Stimulated activated CD8-positive, alpha-beta memory T cell treated with anti-CD3 and anti-CD28 coated beads, Interleukin-7, amount 100 ng/mL, for 24 hours (primary cell): ENCODE measurements around the gene R3HDM4.
A peak's percentile ranks its signal among the peaks of the same experiment; 100 is the strongest.

Experiments used
- DNase-seq: peaks from one replicate; pipeline ENCODE4 v3.0.0-alpha.2; 2020; ENCODE audit warnings: low read depth

Gene R3HDM4

DNA sequence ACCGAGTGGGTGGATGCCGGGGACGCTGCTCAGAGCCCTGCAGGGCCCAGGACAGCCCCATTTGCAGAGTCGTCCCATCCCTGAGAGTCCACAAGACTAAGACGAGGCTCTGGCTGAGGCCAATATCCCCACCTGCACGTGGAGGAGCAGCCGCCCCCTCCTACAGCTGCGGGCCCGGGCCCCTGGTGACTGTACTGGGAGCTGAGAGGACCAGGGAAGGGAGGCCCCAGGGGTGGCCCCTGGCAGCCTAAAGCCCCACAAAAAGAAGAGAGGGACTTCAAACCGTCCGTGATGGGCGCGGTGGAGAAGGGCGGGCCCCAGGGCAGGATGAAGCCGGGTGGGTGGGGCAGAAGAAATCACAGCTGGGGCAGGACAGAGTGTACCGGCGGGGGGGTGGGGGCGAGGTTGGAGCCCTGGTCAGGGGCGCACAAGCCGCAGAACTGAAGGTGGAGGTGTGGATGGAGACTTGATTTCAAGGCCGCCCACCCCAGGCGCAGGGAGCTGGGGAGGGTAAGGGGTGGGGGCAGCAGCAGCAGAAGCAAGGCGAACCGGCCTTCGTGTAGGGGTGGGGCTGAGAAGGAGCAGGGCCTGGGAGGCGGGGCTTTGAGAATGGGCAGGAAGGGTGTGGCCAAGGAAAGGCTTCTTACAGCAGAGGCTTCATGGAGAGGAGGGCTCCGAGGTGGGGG lies 40.6 kb downstream of the R3HDM4 start:
- no peak for DNase-seq

DNA sequence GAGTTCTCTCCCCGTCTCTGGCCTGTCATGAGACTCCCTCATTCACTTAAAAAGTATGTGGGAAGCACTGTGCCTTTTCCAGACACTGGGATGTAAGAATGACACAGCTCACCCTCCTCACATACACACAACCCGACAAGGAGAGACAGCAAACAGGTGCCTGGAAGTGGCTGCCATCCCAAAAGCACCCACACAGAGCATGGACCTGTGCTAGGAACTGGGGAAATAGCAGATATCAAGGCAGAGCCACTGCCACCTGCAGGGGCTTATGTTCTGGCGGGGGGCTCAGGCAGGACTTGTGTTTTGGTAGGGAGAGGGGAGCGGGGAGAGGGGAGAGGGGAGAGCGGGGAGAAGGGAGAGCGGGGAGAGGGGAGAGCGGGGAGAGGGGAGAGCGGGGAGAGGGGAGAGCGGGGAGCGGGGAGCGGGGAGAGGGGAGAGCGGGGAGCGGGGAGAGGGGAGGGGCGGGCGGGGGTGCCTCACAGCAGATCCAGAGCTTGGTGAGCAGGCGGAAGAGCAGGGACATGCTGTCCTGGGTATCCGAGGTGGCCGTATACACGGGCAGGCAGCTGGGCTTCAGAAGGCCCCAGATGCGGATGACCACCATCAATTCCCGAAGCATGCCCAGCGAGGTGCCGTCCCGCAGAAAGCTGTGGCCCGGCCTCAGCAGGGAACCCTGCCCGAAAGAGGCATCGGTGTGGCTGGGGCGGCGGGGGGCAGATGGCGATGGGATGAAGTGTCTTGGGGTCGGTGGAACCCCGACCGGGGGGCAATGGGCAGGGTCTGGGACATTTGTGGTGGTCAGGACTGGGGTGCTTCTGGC lies 41.4 kb downstream of the R3HDM4 start:
- DNase-seq: no peak

DNA sequence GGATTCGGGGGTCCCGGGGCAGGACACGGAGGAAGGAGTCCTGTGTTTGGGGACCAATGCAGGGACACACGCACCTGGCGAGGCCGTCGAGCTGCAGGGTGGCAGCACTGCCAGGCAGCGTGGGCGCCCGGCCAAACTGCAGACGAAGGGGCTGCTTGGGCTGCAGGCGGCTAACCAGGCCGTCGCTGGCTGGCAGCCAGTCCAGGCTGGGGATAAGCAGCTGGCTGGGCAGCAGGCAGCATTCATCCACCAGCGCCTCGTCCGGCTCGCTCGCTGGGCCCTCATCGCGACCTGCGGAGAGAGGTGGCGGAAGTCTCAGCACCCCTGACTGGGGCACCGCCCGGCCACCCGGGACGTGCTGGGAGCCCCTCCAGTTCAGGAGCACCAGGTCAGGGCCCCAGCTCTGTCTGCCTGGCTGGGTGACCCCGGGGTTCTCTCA lies 42.0 kb downstream of the R3HDM4 start:
- no peak for DNase-seq

DNA sequence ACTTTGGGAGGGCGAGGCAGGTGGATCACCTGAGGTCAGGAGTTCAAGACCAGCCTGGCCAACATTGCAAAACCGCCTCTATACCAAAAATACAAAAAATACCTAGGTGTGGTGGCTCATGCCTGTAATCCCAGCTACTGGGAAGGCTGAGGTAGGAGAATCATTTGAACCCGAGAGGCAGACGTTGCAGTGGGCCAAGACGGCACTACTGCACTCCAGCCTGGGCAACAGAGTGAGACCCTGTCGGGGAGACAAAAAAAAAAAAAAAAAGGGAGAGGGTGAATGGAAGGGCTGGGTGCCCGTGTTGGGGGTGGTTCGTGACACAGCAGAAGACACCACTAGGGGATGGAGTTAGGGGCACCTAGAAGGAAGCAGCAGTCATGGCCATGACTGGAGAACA lies 42.7 kb downstream of the R3HDM4 start:
- no peak for DNase-seq

DNA sequence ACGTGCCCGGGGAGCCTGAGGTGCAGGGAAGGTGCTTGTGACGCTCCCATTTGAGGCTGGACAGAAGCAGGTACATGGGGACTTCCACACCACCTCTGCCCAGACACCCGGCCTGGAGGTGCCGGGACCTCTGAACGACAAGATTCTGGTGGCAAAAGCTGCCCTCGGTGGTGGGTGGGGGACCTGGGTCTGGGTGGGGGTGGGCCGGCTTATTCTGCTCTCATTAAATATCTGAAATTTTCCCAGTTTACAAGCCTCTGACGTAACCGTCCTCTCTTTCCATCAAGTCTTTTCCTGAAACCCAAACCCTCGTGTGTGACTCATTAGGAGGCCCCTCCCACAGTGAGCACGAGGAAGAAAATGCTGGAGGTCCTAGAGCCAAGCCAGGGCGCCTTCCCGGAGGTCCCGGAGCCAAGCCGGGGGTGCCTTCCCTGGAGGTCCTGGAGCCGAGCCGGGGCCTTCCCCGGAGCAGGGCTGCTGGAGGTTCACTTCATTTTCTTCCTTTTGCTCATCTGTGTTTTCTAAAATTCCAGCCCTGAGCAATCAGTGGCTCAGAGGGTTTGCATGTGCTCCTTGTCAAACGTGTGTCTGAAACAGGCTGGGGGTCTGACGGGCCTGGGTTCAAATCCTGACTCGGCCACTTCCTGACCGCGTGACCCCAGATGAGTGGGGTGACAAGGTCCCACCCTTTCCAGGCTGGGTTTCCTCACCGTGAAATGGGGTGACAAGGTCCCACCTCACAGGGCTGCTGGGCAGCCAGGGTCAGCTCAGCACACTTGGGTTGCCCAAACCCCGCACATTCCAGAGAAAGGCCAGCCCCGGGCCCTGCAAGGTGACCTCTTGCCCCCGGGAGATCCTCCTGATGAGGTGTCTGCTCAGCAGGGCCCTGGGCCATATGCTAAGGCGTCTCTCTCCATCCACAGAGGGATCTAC lies 43.5 kb downstream of the R3HDM4 start:
- DNase-seq: no peak

DNA sequence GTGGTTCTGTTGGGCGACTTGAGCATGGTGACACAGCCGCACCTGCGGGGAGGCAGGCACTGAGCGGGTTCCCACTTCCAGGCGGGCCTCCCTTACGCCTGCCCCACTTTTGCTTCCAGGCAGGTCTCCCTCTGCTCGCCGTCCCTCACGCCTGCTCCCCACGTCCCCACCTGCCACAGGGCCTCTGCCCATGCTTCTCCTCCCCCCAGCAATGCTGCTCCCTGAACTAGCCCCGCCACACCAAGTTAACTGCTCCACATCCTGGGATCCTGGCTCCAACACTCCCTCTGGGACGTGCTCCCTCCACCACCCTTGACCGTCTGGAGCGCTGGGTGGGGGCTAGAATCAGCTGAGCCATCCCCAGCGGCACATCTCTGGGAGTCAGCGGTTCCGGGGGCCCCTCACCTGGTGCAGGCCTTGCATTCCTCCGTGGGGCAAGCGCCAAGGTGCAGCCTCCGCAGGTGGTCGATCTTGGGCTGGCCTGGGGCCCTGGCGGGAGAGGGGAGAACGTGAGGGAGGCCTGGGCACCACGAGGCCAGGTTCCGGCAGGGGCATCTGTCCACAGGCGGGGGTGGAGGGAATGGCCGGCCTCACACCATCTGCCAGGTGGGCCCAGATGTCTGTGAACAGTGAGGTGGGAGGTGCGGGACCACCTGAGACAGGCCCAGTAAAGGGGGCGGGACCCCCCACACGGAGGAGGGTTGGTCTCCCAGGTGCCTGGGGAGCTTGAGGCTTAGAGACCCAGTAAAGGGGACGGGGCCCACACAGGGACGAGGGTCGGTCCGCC lies 44.4 kb downstream of the R3HDM4 start:
- no peak for DNase-seq

DNA sequence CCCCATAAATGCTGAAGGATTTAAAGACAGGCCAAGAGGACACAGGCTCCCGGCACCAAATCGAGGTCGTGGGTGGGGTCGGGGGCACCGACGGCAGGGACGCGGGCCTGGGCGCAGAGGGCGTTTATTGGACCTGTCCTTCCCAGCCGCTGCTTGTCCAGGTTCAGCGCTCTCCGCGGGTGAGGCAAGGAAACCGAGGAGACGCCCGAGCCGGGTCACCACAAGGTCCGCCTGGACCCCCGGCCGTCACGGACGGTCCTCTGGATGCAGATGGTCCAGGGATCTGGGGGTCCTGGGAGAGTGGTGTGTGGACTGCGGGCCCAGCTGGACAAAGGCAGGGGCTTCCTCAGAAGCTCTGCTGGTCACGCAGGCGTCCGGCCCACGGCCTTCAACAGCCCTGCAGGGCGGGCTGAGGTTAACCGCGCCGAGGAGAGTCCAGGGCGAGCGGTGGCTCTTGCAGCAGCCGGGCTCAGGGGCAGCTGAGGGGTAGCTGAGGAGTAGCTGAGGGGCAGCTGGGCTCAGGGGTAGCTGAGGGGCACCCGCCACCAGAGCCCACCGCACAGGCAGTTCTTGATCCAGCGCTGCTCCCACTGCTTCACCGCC lies 45.1 kb downstream of the R3HDM4 start:
- no peak for DNase-seq

DNA sequence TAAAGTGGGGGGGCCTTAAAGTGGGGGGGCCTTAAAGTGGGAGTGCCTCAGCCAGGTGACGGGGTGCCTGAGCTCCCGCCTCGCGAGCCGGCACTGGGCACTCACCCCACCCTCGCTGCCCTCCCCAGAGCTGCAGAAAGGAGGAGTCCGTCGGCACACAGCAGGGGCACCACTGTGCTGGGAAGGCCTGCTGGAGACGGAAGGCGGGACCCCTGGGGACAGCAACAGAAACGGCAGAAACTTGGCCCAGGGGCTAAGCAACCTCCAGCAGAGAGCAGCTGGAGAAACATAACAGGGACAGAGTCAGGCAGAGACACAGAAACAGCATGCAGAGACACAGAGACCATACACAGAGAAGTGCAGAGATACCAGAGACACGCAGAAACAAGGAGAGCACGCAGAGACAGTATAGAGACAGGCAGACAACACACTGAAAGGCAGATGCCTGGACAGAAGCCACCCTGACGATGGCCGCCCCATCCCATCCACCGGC lies 45.7 kb downstream of the R3HDM4 start:
- no peak for DNase-seq

DNA sequence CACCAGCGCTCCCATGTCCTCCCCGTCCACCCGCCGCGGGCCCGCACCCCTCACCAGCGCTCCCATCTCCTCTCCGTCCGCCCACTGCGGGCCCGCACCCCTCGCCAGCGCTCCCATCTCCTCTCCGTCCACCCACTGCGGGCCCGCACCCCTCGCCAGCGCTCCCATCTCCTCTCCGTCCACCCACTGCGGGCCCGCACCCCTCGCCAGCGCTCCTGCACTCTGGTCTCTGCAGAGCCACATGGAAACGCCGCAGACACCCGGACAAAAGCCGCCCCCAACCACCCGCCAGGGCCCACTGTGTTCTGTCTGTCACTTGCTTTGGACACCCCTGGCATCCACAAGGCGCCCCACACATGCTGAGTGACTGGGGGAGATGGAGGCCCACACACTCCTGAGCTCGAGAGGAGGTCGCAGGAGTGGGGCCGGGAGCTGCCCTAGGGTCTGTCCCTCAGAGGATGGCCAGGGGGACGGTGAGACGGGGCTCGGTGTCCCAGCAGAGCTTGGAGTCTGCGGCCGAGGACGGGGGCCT lies 46.2 kb downstream of the R3HDM4 start:
- no peak for DNase-seq

DNA sequence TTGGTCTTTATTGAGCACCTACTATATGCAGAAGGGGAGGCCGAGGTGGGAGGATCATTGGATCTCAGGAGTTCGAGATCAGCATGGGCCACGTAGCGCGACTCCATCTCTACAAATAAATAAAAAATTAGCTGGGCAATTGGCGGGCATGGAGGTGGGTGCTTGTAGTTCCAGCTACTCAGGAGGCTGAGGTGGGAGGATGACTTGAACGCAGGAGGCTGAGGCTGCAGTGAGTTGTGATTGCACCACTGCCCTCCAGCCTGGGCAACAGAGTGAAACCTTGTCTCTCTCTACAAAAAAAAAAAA lies 49.8 kb downstream of the R3HDM4 start:
- no peak for DNase-seq

DNA sequence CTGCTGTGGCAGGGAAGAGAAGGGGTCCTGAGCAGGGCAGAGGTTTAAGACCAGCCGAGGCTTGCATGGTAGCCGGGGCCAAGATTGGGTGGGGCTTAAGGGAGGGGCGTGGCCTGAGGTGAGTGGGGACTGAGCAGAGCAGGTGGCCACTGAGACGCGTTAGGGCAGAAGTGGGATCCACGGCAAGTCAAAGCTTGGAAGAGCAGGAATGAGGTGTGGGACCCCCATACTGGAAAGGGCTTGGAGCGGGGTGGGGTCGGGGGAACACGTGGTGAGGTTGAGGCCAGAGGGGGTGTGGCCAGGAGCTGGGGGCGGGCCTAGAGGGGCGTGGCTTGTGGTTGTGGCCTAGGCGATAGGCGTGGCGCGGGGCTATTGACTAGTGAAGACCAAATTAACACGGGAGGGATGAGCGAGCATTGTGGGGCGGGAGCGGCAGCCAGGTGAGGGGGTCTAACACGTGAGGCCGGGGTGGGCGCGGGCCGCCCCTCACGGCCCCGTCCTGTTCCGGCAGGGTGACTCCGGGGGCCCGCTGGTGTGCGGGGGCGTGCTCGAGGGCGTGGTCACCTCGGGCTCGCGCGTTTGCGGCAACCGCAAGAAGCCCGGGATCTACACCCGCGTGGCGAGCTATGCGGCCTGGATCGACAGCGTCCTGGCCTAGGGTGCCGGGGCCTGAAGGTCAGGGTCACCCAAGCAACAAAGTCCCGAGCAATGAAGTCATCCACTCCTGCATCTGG lies 50.3 kb downstream of the R3HDM4 start:
- peak; percentile 66 for DNase-seq

DNA sequence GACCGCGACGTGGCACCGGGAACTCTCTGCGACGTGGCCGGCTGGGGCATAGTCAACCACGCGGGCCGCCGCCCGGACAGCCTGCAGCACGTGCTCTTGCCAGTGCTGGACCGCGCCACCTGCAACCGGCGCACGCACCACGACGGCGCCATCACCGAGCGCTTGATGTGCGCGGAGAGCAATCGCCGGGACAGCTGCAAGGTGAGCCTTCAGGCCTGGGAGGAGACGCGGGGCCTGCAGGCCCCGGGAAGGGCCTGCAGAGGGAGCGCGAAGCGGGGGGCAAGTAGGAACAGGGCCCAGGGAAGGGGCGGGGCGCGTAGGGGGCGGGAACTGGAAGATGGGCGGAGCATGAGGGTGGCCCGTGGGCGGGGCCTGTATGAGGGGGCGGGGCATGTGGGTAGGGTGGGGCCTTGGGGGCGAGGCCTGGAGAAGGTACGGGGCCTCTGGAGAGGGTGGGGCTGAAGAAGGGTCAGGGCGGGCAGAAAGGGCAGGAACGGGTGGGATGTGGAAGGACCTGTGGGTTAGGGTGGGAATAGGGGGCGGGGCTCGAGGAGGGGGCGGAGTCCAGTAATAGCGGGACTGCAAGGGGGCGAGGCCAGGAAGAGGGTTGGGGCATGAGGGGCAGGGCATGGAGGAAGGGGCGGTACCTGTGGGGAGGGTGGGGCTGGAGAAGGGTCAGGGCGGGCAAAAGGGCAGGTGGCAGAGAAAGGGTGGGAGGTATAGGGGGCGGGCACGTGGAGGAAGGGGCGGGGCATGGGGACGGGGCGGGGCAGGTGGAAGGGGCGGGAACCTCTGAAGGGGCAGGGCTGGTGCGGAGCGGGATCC lies 51.1 kb downstream of the R3HDM4 start:
- peak; percentile 49 for DNase-seq

DNA sequence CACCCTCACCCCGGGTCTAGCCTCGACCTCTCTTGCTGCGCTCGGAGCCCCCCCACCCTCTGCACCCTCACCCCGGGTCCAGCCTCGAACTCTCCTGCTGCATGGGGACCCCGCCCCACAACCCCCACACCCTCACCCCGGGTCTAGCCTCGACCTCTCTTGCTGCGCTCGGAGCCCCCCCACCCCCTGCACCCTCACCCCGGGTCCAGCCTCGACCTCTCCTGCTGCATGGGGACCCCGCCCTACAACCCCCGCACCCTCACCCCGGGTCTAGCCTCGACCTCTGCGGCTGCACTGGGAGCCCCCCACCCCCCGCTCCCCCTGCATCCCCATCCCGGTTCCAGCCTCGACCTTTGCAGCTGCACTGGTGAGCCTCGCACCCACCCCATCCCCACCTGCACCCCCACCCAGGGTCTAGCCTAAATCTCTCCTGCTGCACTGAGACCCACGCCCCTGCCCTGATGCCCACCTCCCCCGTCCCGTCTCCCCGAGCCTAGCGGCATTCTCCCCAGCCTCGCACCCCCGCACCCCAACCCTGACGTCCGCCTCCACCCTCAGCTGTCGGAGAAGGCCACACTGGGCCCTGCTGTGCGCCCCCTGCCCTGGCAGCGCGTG lies 51.8 kb downstream of the R3HDM4 start:
- DNase-seq: no peak

DNA sequence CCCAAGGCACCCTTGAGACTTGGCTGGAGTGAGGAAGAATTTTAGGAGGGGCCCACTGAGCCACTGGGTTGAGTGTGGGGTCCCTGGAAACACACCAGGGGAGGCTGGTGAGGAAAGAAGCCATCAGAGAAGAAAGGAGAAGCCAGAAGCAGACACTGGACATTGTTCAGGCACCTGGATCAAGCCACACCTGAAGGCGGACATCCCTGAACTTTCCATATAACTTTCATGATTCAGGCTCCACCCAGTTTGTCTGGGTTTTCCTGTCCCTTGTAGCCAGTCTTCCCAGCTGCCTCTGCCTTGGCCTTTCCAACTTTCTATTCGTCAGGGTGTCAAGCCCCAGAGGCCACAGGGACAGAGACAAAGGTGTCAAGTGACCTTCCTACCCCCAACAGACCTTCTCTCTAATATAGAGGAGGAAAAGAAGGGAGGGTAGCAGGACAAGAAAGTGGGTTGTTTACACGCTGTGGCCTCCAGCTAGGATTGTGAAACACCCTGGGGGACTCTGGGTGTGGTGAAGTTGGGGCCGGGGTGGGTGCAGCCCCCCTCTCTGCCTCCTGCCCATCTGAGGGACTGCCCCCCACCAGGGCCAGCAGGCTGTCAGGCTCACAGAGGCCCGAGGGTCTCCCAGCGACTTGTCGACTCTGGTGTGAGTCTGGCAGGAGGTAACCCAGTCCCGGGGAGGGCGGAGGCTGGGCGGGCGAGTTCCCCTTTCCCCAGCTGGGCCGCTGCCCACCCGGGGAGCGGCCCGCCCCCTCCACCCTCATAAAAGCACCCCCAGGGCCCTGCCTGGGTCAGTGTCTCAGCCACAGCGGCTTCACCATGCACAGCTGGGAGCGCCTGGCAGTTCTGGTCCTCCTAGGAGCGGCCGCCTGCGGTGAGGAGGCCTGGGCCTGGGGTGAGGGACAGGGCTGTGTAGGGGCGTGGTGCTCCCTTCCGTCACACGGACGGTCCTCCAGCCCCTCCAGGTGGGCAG lies 53.9 kb downstream of the R3HDM4 start, which contains the start of gene CFD:
Gene CFD (plus strand): TSS at position 797 of the 976 bp plus-strand sequence. CDS start 26 bp downstream, at position 823.
- no peak for DNase-seq

DNA sequence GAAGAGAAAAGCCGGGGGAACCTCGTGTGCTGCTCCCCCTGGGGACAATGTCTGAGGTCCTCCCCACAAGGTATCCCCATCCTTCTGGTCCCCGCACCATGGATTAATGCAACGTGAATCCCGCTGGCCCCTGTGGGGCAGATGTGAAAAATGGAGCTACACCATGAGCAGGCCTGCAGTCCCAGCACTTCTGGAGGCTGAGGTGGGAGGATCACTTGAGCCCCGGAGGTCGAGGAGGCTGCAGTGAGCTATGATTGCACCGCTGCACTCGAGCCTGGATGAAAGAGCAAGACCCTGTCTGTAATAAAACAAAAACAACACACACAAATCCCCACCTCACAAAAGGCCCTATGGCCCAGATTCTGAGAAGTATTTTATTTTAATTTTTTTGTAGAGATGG lies 54.7 kb downstream of the R3HDM4 start:
- DNase-seq: no peak

DNA sequence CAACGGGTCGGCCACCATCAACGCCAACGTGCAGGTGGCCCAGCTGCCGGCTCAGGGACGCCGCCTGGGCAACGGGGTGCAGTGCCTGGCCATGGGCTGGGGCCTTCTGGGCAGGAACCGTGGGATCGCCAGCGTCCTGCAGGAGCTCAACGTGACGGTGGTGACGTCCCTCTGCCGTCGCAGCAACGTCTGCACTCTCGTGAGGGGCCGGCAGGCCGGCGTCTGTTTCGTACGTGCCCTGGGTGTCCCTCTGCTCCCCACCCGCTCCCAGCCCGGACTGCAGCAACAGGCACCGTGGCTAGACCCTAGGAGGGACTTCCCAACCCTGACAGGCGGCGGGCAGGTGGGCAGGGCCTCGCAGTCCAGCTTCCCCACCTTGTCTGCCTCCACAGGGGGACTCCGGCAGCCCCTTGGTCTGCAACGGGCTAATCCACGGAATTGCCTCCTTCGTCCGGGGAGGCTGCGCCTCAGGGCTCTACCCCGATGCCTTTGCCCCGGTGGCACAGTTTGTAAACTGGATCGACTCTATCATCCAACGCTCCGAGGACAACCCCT lies 57.4 kb downstream of the R3HDM4 start:
- DNase-seq: no peak

DNA sequence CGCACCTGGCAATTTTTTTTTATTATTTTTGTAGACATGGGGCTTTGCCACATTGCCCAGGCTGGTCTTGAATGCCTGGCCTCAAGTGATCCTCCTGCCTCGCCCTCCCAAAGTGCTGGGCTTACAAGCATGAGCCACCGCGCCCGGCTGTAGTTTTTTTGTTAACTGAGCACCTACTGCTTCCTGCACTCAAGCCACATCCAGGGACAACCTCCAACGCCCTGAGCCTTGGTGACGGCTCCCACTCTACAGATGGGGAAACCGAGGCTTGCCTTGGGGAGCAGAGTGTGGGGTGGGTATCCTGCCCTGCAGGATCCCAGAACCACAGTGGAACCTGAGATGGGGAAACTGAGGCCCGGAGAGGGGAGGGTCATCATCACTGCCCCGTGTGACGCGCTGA lies 57.9 kb downstream of the R3HDM4 start:
- DNase-seq: no peak
